Endothelial cell (in vitro differentiated cells): ENCODE results near the gene TAOK3. TPM values are rescaled to one million over a fixed set of nuclear protein-coding genes. Genes with fewer than 3 reads are reported as not detected.
"Not testable (repeated sequence)": the region's sequence is repeated elsewhere in the genome, so short reads cannot be mapped to it uniquely, and the experiment has no call there.

Experiments
- DNase-seq: peaks from one replicate; pipeline ENCODE4 v3.0.0; 2021; ENCODE audit warnings: low spot score
- H3K27ac Mint-ChIP-seq: one replicate; pipeline ENCODE4 v1.8.0; 2021; ENCODE audit warnings: mixed read lengths, inconsistent platforms; ENCODE audit not compliant: unreplicated experiment
- H3K27me3 Mint-ChIP-seq: one replicate; pipeline ENCODE4 v1.8.0; 2021; ENCODE audit warnings: mild to moderate bottlenecking, moderate library complexity, mixed read lengths, inconsistent platforms; ENCODE audit not compliant: unreplicated experiment
- H3K36me3 Mint-ChIP-seq: one replicate; pipeline ENCODE4 v1.8.0; 2021; ENCODE audit warnings: mild to moderate bottlenecking, low read depth, mixed read lengths, inconsistent platforms; ENCODE audit not compliant: unreplicated experiment
- H3K4me1 Mint-ChIP-seq: one replicate; pipeline ENCODE4 v1.8.0; 2021; ENCODE audit warnings: mild to moderate bottlenecking, mixed read lengths, inconsistent platforms; ENCODE audit not compliant: unreplicated experiment
- H3K4me3 Mint-ChIP-seq: one replicate; pipeline ENCODE4 v1.8.0; 2021; ENCODE audit warnings: mild to moderate bottlenecking, mixed read lengths, inconsistent platforms; ENCODE audit not compliant: unreplicated experiment
- H3K9me3 Mint-ChIP-seq: one replicate; pipeline ENCODE4 v1.8.0; 2021; ENCODE audit warnings: mixed read lengths, inconsistent platforms; ENCODE audit not compliant: unreplicated experiment
- CTCF ChIP-seq: fragments of 200-600 bp; sonication (generic); IDR thresholded peaks from one replicate; pipeline ENCODE4 v1.5.0; 2021; ENCODE audit warnings: antibody characterized with exemption; ENCODE audit not compliant: unreplicated experiment
- total RNA-seq: library from RNA; stranded (reverse); fragmentation: NEBNext Ultra II Directional; extraction: Animal tissue kit (Norgen Biotek cat#: 25700); gene quantifications from one replicate; pipeline ENCODE4 v1.2.1, GENCODE V29; 2021; ENCODE audit not compliant: unreplicated experiment

Gene TAOK3
- total RNA-seq, 1 donor from 2014 or later, result 16.5 TPM

- H3K9me3 Mint-ChIP-seq, result no peaks in the 10 kb centered on the region
- H3K27ac Mint-ChIP-seq, result no peak overlapping the region
- H3K4me1 Mint-ChIP-seq, result no peaks in the 10 kb centered on the region
- H3K36me3 Mint-ChIP-seq, result peaks cover 39% of the 10 kb centered on the region
- peaks cover 3% of the 10 kb centered on the region for H3K27me3 Mint-ChIP-seq
- H3K4me3 Mint-ChIP-seq, result no peak overlapping the region
- no peak for TF ChIP-seq CTCF
- no peak for DNase-seq
Measured at GRCh38 chr12:118409834-118410233, 37.1 kb upstream of the TAOK3 start.

GRCh38 chr12:118408241-118408640 lies 35.5 kb upstream of the TAOK3 start:
- H3K4me3 Mint-ChIP-seq, H3K27ac Mint-ChIP-seq, H3K4me1 Mint-ChIP-seq, H3K9me3 Mint-ChIP-seq, H3K27me3 Mint-ChIP-seq, DNase-seq: not testable (repeated sequence)
- peaks cover 32% of the 10 kb centered on the region for H3K36me3 Mint-ChIP-seq

GRCh38 chr12:118404876-118405521 lies 32.3 kb upstream of the TAOK3 start:
- Mint-ChIP-seq H3K4me1 (no peaks in the 10 kb centered on the region), H3K27ac (no peak overlapping the region), H3K4me3 (no peak overlapping the region), H3K36me3 (peaks cover 29% of the 10 kb centered on the region), H3K27me3 (peaks cover 5% of the 10 kb centered on the region), H3K9me3 (no peaks in the 10 kb centered on the region)
- TF ChIP-seq CTCF, result peak; percentile 82
- peak; percentile 62 for DNase-seq

GRCh38 chr12:118402251-118402650 lies 29.5 kb upstream of the TAOK3 start:
- H3K4me3 Mint-ChIP-seq, result no peak overlapping the region
- H3K27me3 Mint-ChIP-seq, result peaks cover 6% of the 10 kb centered on the region
- H3K4me1 Mint-ChIP-seq, result peaks cover 4% of the 10 kb centered on the region
- TF ChIP-seq CTCF, result no peak
- peaks cover 37% of the 10 kb centered on the region for H3K36me3 Mint-ChIP-seq
- H3K27ac Mint-ChIP-seq, result no peak overlapping the region
- H3K9me3 Mint-ChIP-seq, result no peaks in the 10 kb centered on the region
- no peak for DNase-seq

GRCh38 chr12:118398940-118399339 lies 26.2 kb upstream of the TAOK3 start:
- Mint-ChIP-seq H3K4me3 (peak overlapping the region; percentile 2), H3K27me3 (peaks cover 5% of the 10 kb centered on the region), H3K4me1 (peaks cover 4% of the 10 kb centered on the region), H3K36me3 (peaks cover 36% of the 10 kb centered on the region), H3K9me3 (no peaks in the 10 kb centered on the region), H3K27ac (no peak overlapping the region)
- DNase-seq, result no peak
- no peak for TF ChIP-seq CTCF
